ENCODE measurements around the gene GABRR2.
A peak's percentile ranks its signal among the peaks of the same experiment; 100 is the strongest.

GABRR2 gene

GRCh38 chr6:89251170-89251569, 63.9 kb downstream of the GABRR2 start:
- H3K36me3 ChIP-seq (replicated peaks): no peaks in the 10 kb centered on the region
- H3K4me3 ChIP-seq (ENCODE audit: low read depth, low read length): no peak overlapping the region
- no peak overlapping the region for H3K27ac ChIP-seq
- DNase-seq: no peak
- TF ChIP-seq CTCF (IDR thresholded peaks at IDR 0.05; ENCODE audit: low read depth, low read length, missing control alignments): no peak
- H3K27me3 ChIP-seq (replicated peaks): no peaks in the 10 kb centered on the region
- in situ Hi-C loops (cut with HindIII; ENCODE audit: low pct_ligation_motif_present, low sequenced_read_pairs): no loop called here

DNA sequence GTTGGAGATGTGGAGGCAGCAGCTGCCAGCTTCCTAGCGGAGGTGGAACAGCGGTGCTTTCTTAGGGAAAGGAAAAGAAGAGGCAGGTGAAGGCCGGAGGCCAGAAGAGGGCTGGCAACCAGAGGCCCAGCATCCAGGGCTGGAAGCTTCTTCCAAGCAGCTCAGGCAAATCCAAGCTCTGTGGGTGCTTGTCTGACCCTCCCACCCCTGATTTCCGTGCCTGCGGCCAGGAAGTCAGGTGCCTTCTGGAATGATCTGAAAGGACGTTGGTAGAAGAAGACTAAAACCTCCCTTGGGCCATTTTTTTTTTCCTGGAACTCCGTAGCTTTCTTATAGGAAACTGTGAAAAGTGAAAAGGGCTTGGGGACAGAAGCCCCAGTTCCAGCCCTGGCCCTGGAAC, 64.9 kb downstream of the GABRR2 start:
- no peaks in the 10 kb centered on the region for H3K36me3 ChIP-seq (replicated peaks)
- no peak for TF ChIP-seq CTCF (IDR thresholded peaks at IDR 0.05; ENCODE audit: low read depth, low read length, missing control alignments)
- no peak overlapping the region for H3K27ac ChIP-seq
- no peak overlapping the region for H3K4me3 ChIP-seq (ENCODE audit: low read depth, low read length)
- peaks cover 1% of the 10 kb centered on the region for H3K27me3 ChIP-seq (replicated peaks)
- DNase-seq: no peak
- in situ Hi-C loops (cut with HindIII; ENCODE audit: low pct_ligation_motif_present, low sequenced_read_pairs): no loop called here

DNA sequence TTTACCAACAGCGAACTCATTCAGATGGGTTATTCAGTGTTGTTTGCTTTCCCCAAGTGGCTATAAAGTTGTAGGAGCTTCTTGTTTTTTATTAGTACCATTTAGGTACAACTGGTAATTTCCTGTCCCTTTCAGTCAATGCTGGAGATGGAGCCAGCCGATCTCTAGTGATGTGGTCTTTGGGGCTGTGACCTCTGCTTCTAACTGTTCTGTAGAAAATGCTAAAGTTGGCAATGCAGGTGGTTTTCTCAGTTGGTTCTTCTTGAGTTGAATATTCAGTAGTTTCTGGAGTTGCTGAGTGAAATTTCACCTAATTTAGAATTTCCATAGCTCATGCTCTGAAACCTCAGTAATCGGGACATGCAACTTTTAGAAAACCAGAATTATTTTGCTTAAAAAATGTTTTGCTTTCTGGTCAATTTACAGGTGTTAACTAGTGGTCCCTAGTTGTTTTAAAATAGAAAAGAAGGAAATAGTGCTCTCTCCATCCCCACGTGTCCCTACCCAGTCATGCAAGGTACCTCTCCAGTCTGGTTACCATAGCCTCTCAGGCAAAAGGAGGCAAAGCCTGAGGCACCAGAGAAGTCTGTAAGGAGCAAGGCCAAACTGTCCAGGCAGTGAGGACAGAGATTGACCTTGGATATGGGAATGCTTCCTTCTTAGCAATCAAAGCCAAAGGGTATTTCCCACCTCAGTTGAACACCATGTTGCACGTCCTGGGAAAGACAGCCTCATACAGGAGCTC, 70.7 kb downstream of the GABRR2 start:
- Histone ChIP-seq H3K27me3 (replicated peaks) (peaks cover 12% of the 10 kb centered on the region), H3K27ac (no peak overlapping the region), H3K36me3 (replicated peaks) (no peaks in the 10 kb centered on the region), H3K4me3 (ENCODE audit: low read depth, low read length) (no peak overlapping the region)
- no peak for DNase-seq
- TF ChIP-seq CTCF (IDR thresholded peaks at IDR 0.05; ENCODE audit: low read depth, low read length, missing control alignments): no peak
- in situ Hi-C loops (cut with HindIII; ENCODE audit: low pct_ligation_motif_present, low sequenced_read_pairs): no loop called here

DNA sequence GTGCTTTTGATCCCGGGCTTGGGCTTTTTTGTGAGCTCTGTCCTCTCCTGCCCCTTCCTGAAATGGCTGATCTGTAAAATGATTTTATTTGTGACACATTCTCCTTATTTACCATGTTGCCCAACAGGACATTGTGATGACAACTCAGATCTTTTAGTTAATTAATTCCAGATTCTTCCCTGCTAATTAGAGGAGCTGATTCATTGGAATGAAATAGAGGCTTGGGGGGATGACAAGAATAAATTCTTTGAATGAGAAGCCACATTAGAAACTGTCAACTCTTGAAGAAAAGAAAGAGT, 71.8 kb downstream of the GABRR2 start:
- H3K27me3 ChIP-seq (replicated peaks): peaks cover 12% of the 10 kb centered on the region
- H3K36me3 ChIP-seq (replicated peaks): no peaks in the 10 kb centered on the region
- H3K4me3 ChIP-seq (ENCODE audit: low read depth, low read length): no peak overlapping the region
- no peak for TF ChIP-seq CTCF (IDR thresholded peaks at IDR 0.05; ENCODE audit: low read depth, low read length, missing control alignments)
- no peak overlapping the region for H3K27ac ChIP-seq
- in situ Hi-C loops (cut with HindIII; ENCODE audit: low pct_ligation_motif_present, low sequenced_read_pairs): no loop called here
- no peak for DNase-seq

DNA sequence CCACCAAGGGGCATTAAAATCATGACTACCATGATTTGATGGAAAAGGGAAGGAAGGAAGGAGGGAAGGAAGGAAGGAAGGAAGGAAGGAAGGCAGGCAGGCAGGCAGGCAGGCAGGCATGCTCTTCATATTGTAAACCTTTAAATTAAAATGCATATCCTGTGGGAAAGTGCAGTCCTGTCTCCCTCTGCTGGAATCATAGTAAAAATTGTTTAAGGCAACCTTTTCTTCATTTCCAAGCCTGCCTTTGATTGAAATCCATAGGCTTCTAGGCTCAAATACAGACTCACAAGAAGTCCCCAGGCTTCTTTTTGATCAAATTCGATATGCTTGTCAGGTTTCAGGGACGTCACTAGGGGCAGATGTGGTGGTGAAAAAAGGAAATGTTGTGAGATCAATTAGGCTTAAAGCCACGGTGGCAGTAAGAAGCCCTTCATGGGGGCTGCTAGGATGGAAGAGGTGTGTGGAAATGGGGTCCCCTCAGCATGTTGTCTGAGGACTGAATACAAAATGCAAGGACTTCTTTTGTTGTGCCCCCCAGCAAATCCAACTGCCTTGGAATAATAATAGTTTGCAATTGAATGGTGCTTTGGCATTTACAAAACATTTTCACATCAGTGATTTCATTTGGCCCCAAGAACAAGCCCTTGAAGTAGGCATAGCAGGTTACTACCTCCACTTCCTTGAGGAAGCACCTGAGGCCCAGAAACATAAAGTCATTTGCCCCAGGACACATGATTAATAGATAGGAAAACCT, 72.3 kb downstream of the GABRR2 start:
- Histone ChIP-seq H3K4me3 (ENCODE audit: low read depth, low read length) (no peak overlapping the region), H3K36me3 (replicated peaks) (no peaks in the 10 kb centered on the region), H3K27me3 (replicated peaks) (peaks cover 12% of the 10 kb centered on the region), H3K27ac (no peak overlapping the region)
- DNase-seq: peak; percentile 24
- peak; percentile 60 for TF ChIP-seq CTCF (IDR thresholded peaks at IDR 0.05; ENCODE audit: low read depth, low read length, missing control alignments)
- in situ Hi-C loops (cut with HindIII; ENCODE audit: low pct_ligation_motif_present, low sequenced_read_pairs): no loop called here
